ENCODE results near the gene MED13L. TPM values are rescaled to one million over a fixed set of nuclear protein-coding genes. Genes with fewer than 3 reads are reported as not detected.

MED13L gene
- total and polyA plus RNA-seq, 2 donors (not counting 3 experiments of a cell fraction or from before 2014, with no cell fraction given), result 27.4 to 93.6 TPM

DNA sequence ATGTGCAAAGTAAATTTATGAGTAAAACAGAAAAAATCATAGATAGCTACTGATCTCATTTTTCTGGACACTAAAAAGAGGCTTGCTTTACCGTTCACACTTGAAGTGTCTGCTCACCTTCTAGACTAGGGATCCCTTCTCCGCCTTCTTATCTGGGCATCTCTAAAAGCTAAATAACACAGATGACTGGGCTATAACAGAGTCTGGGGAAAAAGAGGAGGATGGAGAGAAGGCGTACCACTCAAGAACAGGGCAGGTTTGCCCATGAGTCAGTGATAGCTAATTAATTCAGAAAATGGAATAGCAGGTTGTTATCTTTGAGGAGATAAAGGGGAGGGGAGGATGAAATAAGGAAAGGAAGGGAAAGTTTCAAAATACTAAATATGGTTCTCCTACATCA, 185.3 kb downstream of the MED13L start:
- intact Hi-C loops (cut with micrococcal nuclease) (no loop called here), dilution Hi-C loops (cut with MboI; ENCODE audit: extremely low pct_ligation_motif_present, low sequenced_read_pairs) (no loop called here)
- Histone ChIP-seq H3K4me1 (ENCODE audit: control insufficient read depth, extremely low read depth, insufficient read depth, low read length) (peaks cover 5% of the 10 kb centered on the region), H3K79me2 (ENCODE audit: control insufficient read depth, insufficient read depth, low read length) (peaks cover 19% of the 10 kb centered on the region), H3K36me3 (ENCODE audit: control insufficient read depth in 2 of 2, extremely low read depth in 1 of 2, insufficient read depth in 2 of 2, low read length in 2 of 2) (no peaks in the 10 kb centered on the region), H3K9ac (replicated peaks; ENCODE audit: extremely low read depth, insufficient read depth, low read length) (no peak overlapping the region), H3K4me2 (ENCODE audit: insufficient read depth, low read length) (no peak overlapping the region), H3K27ac (ENCODE audit: insufficient read depth, low read depth, low read length) (no peak overlapping the region), H3K9me3 (replicated peaks; ENCODE audit: control insufficient read depth, insufficient read depth, low read length) (no peaks in the 10 kb centered on the region), H4K20me1 (replicated peaks; ENCODE audit: control insufficient read depth, extremely low read depth, insufficient read depth, low read length) (peaks cover 2% of the 10 kb centered on the region), H3K4me3 (replicated peaks in 1 of 3; ENCODE audit: insufficient read depth in 1 of 3, low read depth in 1 of 3, low read length in 3 of 3) (no peak overlapping the region), H2AFZ (ENCODE audit: low read depth, low read length) (no peak overlapping the region), H3K27me3 (ENCODE audit: control insufficient read depth in 2 of 2, insufficient read depth in 2 of 2, low read length in 2 of 2) (no peaks in the 10 kb centered on the region), H3K9me1 (replicated peaks; ENCODE audit: control insufficient read depth, extremely low read depth, insufficient read depth, low read length) (no peaks in the 10 kb centered on the region)
- ChIA-PET CTCF (interaction anchor here (1.0 to 1.3 kb wide), 3 partner anchors 24 to 95 kb away, joined by 3 read pairs; no protein-coding TSS in a partner anchor), POLR2A (interaction anchor here (0.7 kb wide), 1 partner anchor 38 kb away, joined by 3 read pairs; no protein-coding TSS in a partner anchor)
- TF ChIP-seq, protein P1, sequence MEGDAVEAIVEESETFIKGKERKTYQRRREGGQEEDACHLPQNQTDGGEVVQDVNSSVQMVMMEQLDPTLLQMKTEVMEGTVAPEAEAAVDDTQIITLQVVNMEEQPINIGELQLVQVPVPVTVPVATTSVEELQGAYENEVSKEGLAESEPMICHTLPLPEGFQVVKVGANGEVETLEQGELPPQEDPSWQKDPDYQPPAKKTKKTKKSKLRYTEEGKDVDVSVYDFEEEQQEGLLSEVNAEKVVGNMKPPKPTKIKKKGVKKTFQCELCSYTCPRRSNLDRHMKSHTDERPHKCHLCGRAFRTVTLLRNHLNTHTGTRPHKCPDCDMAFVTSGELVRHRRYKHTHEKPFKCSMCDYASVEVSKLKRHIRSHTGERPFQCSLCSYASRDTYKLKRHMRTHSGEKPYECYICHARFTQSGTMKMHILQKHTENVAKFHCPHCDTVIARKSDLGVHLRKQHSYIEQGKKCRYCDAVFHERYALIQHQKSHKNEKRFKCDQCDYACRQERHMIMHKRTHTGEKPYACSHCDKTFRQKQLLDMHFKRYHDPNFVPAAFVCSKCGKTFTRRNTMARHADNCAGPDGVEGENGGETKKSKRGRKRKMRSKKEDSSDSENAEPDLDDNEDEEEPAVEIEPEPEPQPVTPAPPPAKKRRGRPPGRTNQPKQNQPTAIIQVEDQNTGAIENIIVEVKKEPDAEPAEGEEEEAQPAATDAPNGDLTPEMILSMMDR (IDR thresholded peaks at IDR 0.05; ENCODE audit: extremely low read depth in 1 of 2, insufficient read depth in 1 of 2, low read depth in 1 of 2, low read length in 2 of 2), result no peak
- TF ChIP-seq GATA2 (IDR thresholded peaks at IDR 0.05; ENCODE audit: insufficient read depth, insufficient read length, low read depth, low read length) (no peak), POLR2AphosphoS5 (IDR thresholded peaks at IDR 0.05; ENCODE audit: insufficient read depth, low read depth, low read length) (no peak), POLR2A (IDR thresholded peaks at IDR 0.05; ENCODE audit: low read depth, low read length) (no peak), EZH2 (IDR thresholded peaks at IDR 0.05; ENCODE audit: borderline replicate concordance, low read depth, low read length, severe bottlenecking) (no peak), FOS (IDR thresholded peaks at IDR 0.05; ENCODE audit: borderline replicate concordance, insufficient read depth, low read length) (no peak), MYC (IDR thresholded peaks at IDR 0.05; ENCODE audit: low read depth, low read length) (no peak), JUN (IDR thresholded peaks at IDR 0.05; ENCODE audit: borderline replicate concordance, insufficient read depth, insufficient read length, low read depth) (no peak)
- TF ChIP-seq, protein P2, sequence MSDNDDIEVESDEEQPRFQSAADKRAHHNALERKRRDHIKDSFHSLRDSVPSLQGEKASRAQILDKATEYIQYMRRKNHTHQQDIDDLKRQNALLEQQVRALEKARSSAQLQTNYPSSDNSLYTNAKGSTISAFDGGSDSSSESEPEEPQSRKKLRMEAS (IDR thresholded peaks at IDR 0.05; ENCODE audit: insufficient read depth, insufficient read length), result no peak
- DNase-seq (ENCODE audit: low read depth, low spot score) (no peak), FAIRE-seq (no peak)
- BruUV-seq (replicated peaks), result no TSS peak
